H1 (cell line): ENCODE data around the gene CDK19. TPM values are rescaled to one million over a fixed set of nuclear protein-coding genes. Genes with fewer than 3 reads are reported as not detected.

Experiments
- CTCF ChIA-PET: fragments of 300-600 bp; sonication (Branson Sonifier 250); formaldehyde crosslinking; loops from one replicate; lab custom pipeline; 2021; ENCODE audit not compliant: partially characterized antibody; lab: Charles Lee
- POLR2A ChIA-PET: fragments of 300-600 bp; sonication (Branson Sonifier 250); formaldehyde crosslinking; loops from one replicate; lab custom pipeline; 2021; ENCODE audit warnings: inconsistent platforms; ENCODE audit not compliant: partially characterized antibody; lab: Charles Lee
- DNase-seq, 2 experiments: peaks; one replicate each; pipeline versions ENCODE4 v3.0.0 to v3.0.0-alpha.2; 2010 to 2022; ENCODE audit warnings: low spot score in 2 of 2, low read depth in 1 of 2, mixed read lengths in 1 of 2
- FAIRE-seq: peaks from 2 replicates; lab custom pipeline; 2011; peaks lifted over from hg19 to GRCh38; lab: Jason Lieb, UNC
- H2AFZ ChIP-seq: 2 replicates; pipeline ENCODE4 v1.8.1; 2012; ENCODE audit warnings: low read length, inconsistent platforms
- H2AK5ac ChIP-seq: 2 replicates; pipeline ENCODE4 v1.6.1; 2013; ENCODE audit warnings: low read depth, low read length
- H2BK120ac ChIP-seq: replicated peaks from 2 replicates; pipeline ENCODE3; 2013; ENCODE audit warnings: low read depth, low read length, inconsistent platforms
- H2BK12ac ChIP-seq: 2 replicates; pipeline ENCODE4 v1.6.1; 2013; ENCODE audit warnings: low read depth, low read length
- H2BK15ac ChIP-seq: 2 replicates; pipeline ENCODE4 v1.6.1; 2013; ENCODE audit warnings: low read length
- H2BK20ac ChIP-seq: 2 replicates; pipeline ENCODE4 v1.6.1; 2013; ENCODE audit warnings: low read length
- H2BK5ac ChIP-seq: 2 replicates; pipeline ENCODE4 v1.6.1; 2013; ENCODE audit warnings: low read depth, low read length
- H3K14ac ChIP-seq: 2 replicates; pipeline ENCODE4 v1.6.1; 2013; ENCODE audit warnings: inconsistent platforms; ENCODE audit not compliant: insufficient read length
- H3K18ac ChIP-seq: 2 replicates; pipeline ENCODE4 v1.6.1; 2013; ENCODE audit warnings: low read length; ENCODE audit errors: extremely low read depth
- H3K23ac ChIP-seq: 2 replicates; pipeline ENCODE4 v1.6.1; 2013; ENCODE audit warnings: inconsistent platforms; ENCODE audit not compliant: insufficient read length
- H3K23me2 ChIP-seq: 2 replicates; pipeline ENCODE4 v1.6.1; 2013; ENCODE audit warnings: low read depth, low read length
- H3K27ac ChIP-seq: 2 replicates; pipeline ENCODE4 v1.6.1; 2011; ENCODE audit warnings: low read depth, low read length, inconsistent platforms
- H3K27me3 ChIP-seq, 4 experiments: replicated peaks in 1 of 4; 1 replicate in 1 of 4; 2 replicates in 3 of 4; pipeline versions ENCODE4 v1.6.1 to v1.8.1; 2011 to 2013; ENCODE audit warnings: low read length in 3 of 4, mild to moderate bottlenecking in 3 of 4, inconsistent platforms in 2 of 4, mixed read lengths in 2 of 4, moderate library complexity in 1 of 4; ENCODE audit not compliant: control insufficient read depth in 3 of 4, insufficient read depth in 3 of 4; ENCODE audit errors: extremely low read depth in 1 of 4
- H3K36me3 ChIP-seq, 4 experiments: 2 replicates each; pipeline versions ENCODE4 v1.6.1 to v1.8.1; 2011 to 2013; ENCODE audit warnings: mild to moderate bottlenecking in 4 of 4, low read length in 3 of 4, moderate library complexity in 2 of 4, control low read depth in 1 of 4, inconsistent platforms in 1 of 4; ENCODE audit not compliant: insufficient read depth in 4 of 4, control insufficient read depth in 2 of 4
- H3K4ac ChIP-seq: replicated peaks from 2 replicates; pipeline ENCODE3; 2013; ENCODE audit warnings: low read length, low read depth, mixed read lengths, inconsistent platforms; ENCODE audit not compliant: insufficient read length
- H3K4me1 ChIP-seq, 4 experiments: replicated peaks in 1 of 4; 1 replicate in 1 of 4; 2 replicates in 3 of 4; pipeline versions ENCODE4 v1.6.1 to v1.8.1; 2011 to 2013; ENCODE audit warnings: low read length in 3 of 4, inconsistent platforms in 2 of 4, mixed read lengths in 1 of 4; ENCODE audit not compliant: insufficient read depth in 4 of 4, control insufficient read depth in 3 of 4
- H3K4me2 ChIP-seq, 2 experiments: 2 replicates each; pipeline versions ENCODE4 v1.6.1 to v1.8.1; 2011 to 2013; ENCODE audit warnings: low read depth in 2 of 2, low read length in 2 of 2, control low read depth in 1 of 2, inconsistent platforms in 1 of 2, mild to moderate bottlenecking in 1 of 2; ENCODE audit not compliant: insufficient read depth in 1 of 2
- H3K4me3 ChIP-seq, 4 experiments: fragments of 200-600, 300-600 bp in 1 of 4; sonication (generic), shearing (Covaris generic), sonication (Bioruptor Twin) in 1 of 4; 2 replicates each; pipeline versions ENCODE4 v1.5.1 to v1.8.1; 2011 to 2016; ENCODE audit warnings: low read length in 4 of 4, low read depth in 3 of 4, control low read depth in 2 of 4, inconsistent platforms in 2 of 4, mild to moderate bottlenecking in 2 of 4, mixed read lengths in 1 of 4, moderate library complexity in 1 of 4; ENCODE audit not compliant: insufficient read depth in 2 of 4; ENCODE audit errors: extremely low read depth in 1 of 4
- H3K56ac ChIP-seq: replicated peaks from 2 replicates; pipeline ENCODE3; 2013; ENCODE audit warnings: low read depth, mild to moderate bottlenecking, mixed read lengths, low read length, inconsistent platforms; ENCODE audit not compliant: insufficient read length
- H3K79me1 ChIP-seq: 2 replicates; pipeline ENCODE4 v1.6.1; 2013; ENCODE audit warnings: low read depth, low read length, control low read depth
- H3K79me2 ChIP-seq, 2 experiments: 2 replicates each; pipeline versions ENCODE4 v1.6.1 to v1.8.1; 2012 to 2013; ENCODE audit warnings: low read length in 2 of 2, mild to moderate bottlenecking in 2 of 2, inconsistent platforms in 1 of 2; ENCODE audit not compliant: insufficient read depth in 2 of 2, control insufficient read depth in 1 of 2
- H3K9ac ChIP-seq, 4 experiments: replicated peaks in 1 of 4; 1 replicate in 1 of 4; 2 replicates in 3 of 4; pipeline versions ENCODE4 v1.6.1 to v1.8.1; 2011 to 2013; ENCODE audit warnings: low read depth in 3 of 4, low read length in 3 of 4, control low read depth in 2 of 4, mild to moderate bottlenecking in 2 of 4, moderate library complexity in 2 of 4, inconsistent platforms in 1 of 4; ENCODE audit errors: extremely low read depth in 1 of 4
- H3K9me3 ChIP-seq, 2 experiments: 2 replicates each; pipeline versions ENCODE4 v1.6.1 to v1.8.1; 2012 to 2013; ENCODE audit warnings: mild to moderate bottlenecking in 2 of 2, moderate library complexity in 2 of 2, control low read depth in 1 of 2, inconsistent platforms in 1 of 2, low read depth in 1 of 2, low read length in 1 of 2, mixed read lengths in 1 of 2; ENCODE audit not compliant: insufficient read depth in 2 of 2
- H4K20me1 ChIP-seq, 2 experiments: replicated peaks in 1 of 2; 2 replicates each; pipeline versions ENCODE3 to v1.8.1; 2011 to 2013; ENCODE audit warnings: inconsistent platforms in 2 of 2, low read length in 2 of 2, mild to moderate bottlenecking in 1 of 2; ENCODE audit not compliant: insufficient read depth in 2 of 2, control insufficient read depth in 1 of 2
- H4K5ac ChIP-seq: 2 replicates; pipeline ENCODE4 v1.6.1; 2013; ENCODE audit warnings: low read length, low read depth, mixed read lengths, inconsistent platforms; ENCODE audit not compliant: insufficient read length
- H4K8ac ChIP-seq: 2 replicates; pipeline ENCODE4 v1.8.0; 2013; ENCODE audit warnings: mild to moderate bottlenecking, moderate library complexity, low read length, inconsistent platforms; ENCODE audit not compliant: insufficient read depth; ENCODE audit errors: extremely low read depth
- H4K91ac ChIP-seq: replicated peaks from 2 replicates; pipeline ENCODE3; 2013; ENCODE audit warnings: low read length, mixed read lengths, inconsistent platforms; ENCODE audit not compliant: insufficient read length
- KDM1A ChIP-seq: fragments of 200-600, 300-600 bp; sonication (generic); IDR thresholded peaks from 2 replicates; pipeline ENCODE4 v1.7.1; 2016; ENCODE audit warnings: mild to moderate bottlenecking, low read length, borderline replicate concordance
- TAF1 ChIP-seq: IDR thresholded peaks from 2 replicates; pipeline ENCODE4 v1.6.1; 2011; ENCODE audit warnings: mild to moderate bottlenecking, low read depth, low read length
- WGBS, 2 experiments: shearing (Covaris generic) in 1 of 2; methylation state at CpG; one replicate each; pipeline versions ENCODE4 v1.1.6 to v1.1.7; 2013 to 2015; ENCODE audit warnings: low lambda C conversion rate in 2 of 2, mixed read lengths in 2 of 2, inconsistent platforms in 1 of 2, low coverage in 1 of 2, missing lambda C conversion rate in 1 of 2; ENCODE audit not compliant: insufficient replicate concordance in 2 of 2, insufficient coverage in 1 of 2, insufficient read length in 1 of 2; ENCODE audit errors: extremely low coverage in 1 of 2, missing lambda C conversion rate in 1 of 2; 5-methylcytosine and 5-hydroxymethylcytosine counted together
- polyA plus RNA-seq, 7 experiments: library from polyadenylated mRNA; depleted of rRNA in 3 of 7; stranded (reverse) in 5 of 7; unstranded in 2 of 7; fragments of >200 nt in 5 of 7; fragments of 200-250 nt in 2 of 7; gene quantifications; 1 replicate in 5 of 7; 2 replicates in 1 of 7; 4 replicates in 1 of 7; pipeline versions ENCODE4 v1.2.1 to v1.2.3, GENCODE V29; 2011 to 2013; ENCODE audit warnings: missing spikeins in 2 of 7, mixed read lengths in 2 of 7
- total RNA-seq: library from RNA; stranded (reverse); fragmentation: NEBNext Ultra II Directional; extraction: Animal tissue kit (Norgen Biotek cat#: 25700); gene quantifications from 2 replicates; pipeline ENCODE4 v1.2.1, GENCODE V29; 2021

CDK19 gene
- total and polyA plus RNA-seq, 2 of the 8 experiments (the other 6 are each of a cell fraction or from before 2014, with no cell fraction given) = 4.9 to 12.6 TPM

GRCh38 chr6:110658631-110659211 is 156.5 kb downstream of the CDK19 start:
- Histone ChIP-seq H4K20me1 (no peaks in the 10 kb centered on the region), H3K36me3 (no peaks in the 10 kb centered on the region; a peak in 1 of 8 replicates), H3K4me2 (no peak overlapping the region), H4K91ac (no peak overlapping the region), H3K23me2 (no peaks in the 10 kb centered on the region)
- TF ChIP-seq KDM1A = peak; percentile 70; the same call in 1 of the 2 replicates
- TF ChIP-seq TAF1 = no peak
- TF ChIP-seq, all 59 proteins: peak for 1
- H2BK20ac ChIP-seq = no peak overlapping the region
- H3K23ac ChIP-seq = no peak overlapping the region
- H2BK120ac ChIP-seq = no peak overlapping the region
- H3K27ac ChIP-seq = no peak overlapping the region
- H3K4me1 ChIP-seq = peaks cover 0 to 5% (median 3%) of the 10 kb centered on the region in 4 experiments; a peak in 5 of 7 replicates
- no peak overlapping the region for H3K9ac ChIP-seq
- no peaks in the 10 kb centered on the region for H3K27me3 ChIP-seq
- H3K56ac ChIP-seq = no peak overlapping the region
- H4K8ac ChIP-seq = no peak overlapping the region
- 93% methylated on average over 2 of the region's 2 CpGs; no CpG with 5 or more reads in 1 of the 2 experiments for WGBS, 2 experiments
- CTCF ChIA-PET = interaction anchor here (0.6 kb wide), 1 partner anchor 12 kb away, joined by 3 read pairs; no protein-coding TSS in a partner anchor
- no peak overlapping the region for H3K18ac ChIP-seq
- H3K79me1 ChIP-seq = no peaks in the 10 kb centered on the region
- H2BK15ac ChIP-seq = no peak overlapping the region
- H4K5ac ChIP-seq = no peak overlapping the region
- FAIRE-seq (no peak), DNase-seq (no peak)
- H3K4ac ChIP-seq = no peak overlapping the region
- POLR2A ChIA-PET = interaction anchor here (1.2 kb wide), 1 partner anchor 13 kb away, joined by 3 read pairs; no protein-coding TSS in a partner anchor
- no peak overlapping the region for H3K4me3 ChIP-seq
- no peak overlapping the region for H3K14ac ChIP-seq
- no peak overlapping the region for H2AK5ac ChIP-seq
- H2BK5ac ChIP-seq = no peak overlapping the region
- H2AFZ ChIP-seq = no peak overlapping the region
- no peaks in the 10 kb centered on the region for H3K79me2 ChIP-seq
- no peak overlapping the region for H2BK12ac ChIP-seq
- no peaks in the 10 kb centered on the region for H3K9me3 ChIP-seq
